B cell (primary cell): ENCODE measurements around the gene CDCA7L.

Source experiments
- EZH2 ChIP-seq: IDR thresholded peaks from 2 replicates; pipeline ENCODE4 v1.6.1; 2012; ENCODE audit warnings: borderline replicate concordance, low read depth, mild to moderate bottlenecking, moderate library complexity, low read length; ENCODE audit not compliant: insufficient read depth, poor library complexity, severe bottlenecking
- TF ChIP-seq, protein P1 (sequence below): fragments of 200-600 bp; IDR thresholded peaks from one replicate; pipeline ENCODE4 v1.8.0; 2022; ENCODE audit warnings: antibody characterized with exemption, mild to moderate bottlenecking

DNA sequence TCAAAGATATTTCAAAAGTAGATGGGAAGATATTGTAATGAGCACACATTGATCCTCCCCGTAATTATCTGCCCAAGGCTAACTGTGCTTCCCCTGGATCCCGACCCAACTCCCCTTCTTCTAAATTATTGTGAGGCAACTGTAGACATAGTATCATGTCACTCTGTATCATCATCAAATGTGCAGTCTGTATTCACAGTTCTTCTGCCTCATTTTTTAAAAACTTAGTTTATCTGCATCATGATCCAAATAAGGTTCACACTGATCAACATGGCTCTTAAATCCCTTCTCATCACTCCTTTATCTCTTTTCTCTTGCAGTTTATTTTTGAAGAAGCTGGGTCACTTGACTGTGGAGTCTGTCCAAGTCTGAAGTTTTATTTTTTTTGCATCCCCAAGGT lies 27.5 kb downstream of the CDCA7L start:
- TF ChIP-seq, protein P1, sequence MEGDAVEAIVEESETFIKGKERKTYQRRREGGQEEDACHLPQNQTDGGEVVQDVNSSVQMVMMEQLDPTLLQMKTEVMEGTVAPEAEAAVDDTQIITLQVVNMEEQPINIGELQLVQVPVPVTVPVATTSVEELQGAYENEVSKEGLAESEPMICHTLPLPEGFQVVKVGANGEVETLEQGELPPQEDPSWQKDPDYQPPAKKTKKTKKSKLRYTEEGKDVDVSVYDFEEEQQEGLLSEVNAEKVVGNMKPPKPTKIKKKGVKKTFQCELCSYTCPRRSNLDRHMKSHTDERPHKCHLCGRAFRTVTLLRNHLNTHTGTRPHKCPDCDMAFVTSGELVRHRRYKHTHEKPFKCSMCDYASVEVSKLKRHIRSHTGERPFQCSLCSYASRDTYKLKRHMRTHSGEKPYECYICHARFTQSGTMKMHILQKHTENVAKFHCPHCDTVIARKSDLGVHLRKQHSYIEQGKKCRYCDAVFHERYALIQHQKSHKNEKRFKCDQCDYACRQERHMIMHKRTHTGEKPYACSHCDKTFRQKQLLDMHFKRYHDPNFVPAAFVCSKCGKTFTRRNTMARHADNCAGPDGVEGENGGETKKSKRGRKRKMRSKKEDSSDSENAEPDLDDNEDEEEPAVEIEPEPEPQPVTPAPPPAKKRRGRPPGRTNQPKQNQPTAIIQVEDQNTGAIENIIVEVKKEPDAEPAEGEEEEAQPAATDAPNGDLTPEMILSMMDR = no peak
- TF ChIP-seq EZH2 = no peak
